ENCODE results near the gene TBC1D22B. TPM values are rescaled to one million over a fixed set of nuclear protein-coding genes. Genes with fewer than 3 reads are reported as not detected.

The TBC1D22B gene
- total RNA-seq, 1 donor from 2014 or later: 3.7 TPM

DNA sequence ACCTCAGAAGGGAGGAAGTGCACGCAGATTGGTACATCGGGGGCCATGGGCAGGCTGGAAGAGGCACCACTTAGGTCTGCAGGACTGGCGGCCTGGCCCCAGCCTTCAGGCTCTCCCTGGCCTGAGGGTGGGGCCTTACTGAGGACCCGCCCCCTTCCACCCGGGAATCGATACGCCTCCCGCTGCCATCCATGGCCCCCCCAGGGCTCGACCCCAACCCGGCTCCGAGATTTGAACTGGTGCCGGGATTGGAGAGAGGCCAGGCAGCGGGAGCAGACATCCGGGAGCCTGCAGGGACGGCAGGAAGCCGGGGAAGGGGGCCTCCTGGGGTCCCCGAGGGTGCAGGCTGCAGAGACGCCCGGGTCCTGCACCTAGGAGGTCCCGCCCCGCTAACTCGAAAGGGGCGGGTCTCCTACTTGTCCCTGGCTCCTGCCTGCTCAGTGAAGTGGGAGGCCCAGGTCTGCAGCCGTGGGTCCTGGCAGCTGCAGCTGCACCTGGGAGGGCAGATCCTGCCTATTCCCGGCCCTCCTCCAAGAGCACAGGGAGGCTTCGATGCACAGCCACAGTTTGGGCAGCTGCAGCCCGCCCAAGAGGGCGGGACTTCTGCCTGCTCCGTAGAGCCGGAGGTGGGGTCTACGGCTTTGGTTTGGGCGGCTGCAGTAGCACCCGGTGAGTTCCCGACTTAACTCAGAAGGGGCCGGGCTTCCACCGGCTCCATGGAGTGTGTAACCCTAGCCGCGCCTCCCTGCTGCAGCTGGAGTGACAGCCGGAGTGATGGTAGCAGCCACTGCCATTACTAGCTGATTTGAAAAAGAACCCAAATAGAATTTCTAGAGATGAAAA, 35.2 kb upstream of the TBC1D22B start:
- Histone ChIP-seq H3K4me1 (ENCODE audit: control insufficient read depth in 3 of 3, insufficient read depth in 3 of 3, low read length in 3 of 3) (peaks cover 0 to 10% (median 4%) of the 10 kb centered on the region in 3 donors), H3K36me3 (ENCODE audit: control insufficient read depth in 3 of 3, insufficient read depth in 3 of 3, low read length in 3 of 3) (no peaks in the 10 kb centered on the region), H3K4me3 (ENCODE audit: low read length in 3 of 3) (peak overlapping the region; percentile 68 to 81 (median 75)), H3K9me3 (ENCODE audit: control insufficient read depth in 3 of 3, low read length in 3 of 3) (no peaks in the 10 kb centered on the region), H3K9ac (ENCODE audit: low read depth in 1 of 3, low read length in 3 of 3) (peak overlapping the region; percentile 40 to 69 (median 58)), H3K27ac (ENCODE audit: low read depth, low read length) (no peak overlapping the region), H3K27me3 (ENCODE audit: control insufficient read depth in 3 of 3, insufficient read depth in 3 of 3, low read length in 3 of 3) (no peaks in the 10 kb centered on the region)

DNA sequence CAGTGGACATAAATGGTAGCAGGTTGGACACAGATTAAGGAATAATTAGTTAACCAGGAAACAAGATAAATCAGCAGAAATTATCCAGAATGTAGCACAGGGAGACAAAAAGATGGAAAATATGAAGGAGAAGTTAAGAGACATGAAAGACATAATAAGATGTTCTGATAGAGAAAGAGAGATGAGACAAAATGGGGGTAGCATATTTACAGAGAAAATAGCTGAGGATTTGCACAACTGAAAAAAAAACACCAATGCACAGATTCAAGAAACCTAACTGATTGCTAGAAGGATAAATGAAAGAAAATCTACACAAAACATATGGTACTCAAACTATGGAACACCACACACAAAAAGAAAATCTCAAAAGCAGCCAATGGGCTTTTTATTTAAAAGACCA, 34.6 kb upstream of the TBC1D22B start:
- H3K27ac ChIP-seq (ENCODE audit: low read depth, low read length): no peak overlapping the region
- peak overlapping the region in 2 of 3 donors; percentile 75 to 81 for H3K4me3 ChIP-seq (ENCODE audit: low read length in 3 of 3)
- H3K9me3 ChIP-seq (ENCODE audit: control insufficient read depth in 3 of 3, low read length in 3 of 3): no peaks in the 10 kb centered on the region
- H3K9ac ChIP-seq (ENCODE audit: low read depth in 1 of 3, low read length in 3 of 3): peak overlapping the region in 2 of 3 donors; percentile 58 to 69
- no peaks in the 10 kb centered on the region for H3K36me3 ChIP-seq (ENCODE audit: control insufficient read depth in 3 of 3, insufficient read depth in 3 of 3, low read length in 3 of 3)
- H3K27me3 ChIP-seq (ENCODE audit: control insufficient read depth in 3 of 3, insufficient read depth in 3 of 3, low read length in 3 of 3): no peaks in the 10 kb centered on the region
- H3K4me1 ChIP-seq (ENCODE audit: control insufficient read depth in 3 of 3, insufficient read depth in 3 of 3, low read length in 3 of 3): peaks cover 0 to 10% (median 4%) of the 10 kb centered on the region in 3 donors

DNA sequence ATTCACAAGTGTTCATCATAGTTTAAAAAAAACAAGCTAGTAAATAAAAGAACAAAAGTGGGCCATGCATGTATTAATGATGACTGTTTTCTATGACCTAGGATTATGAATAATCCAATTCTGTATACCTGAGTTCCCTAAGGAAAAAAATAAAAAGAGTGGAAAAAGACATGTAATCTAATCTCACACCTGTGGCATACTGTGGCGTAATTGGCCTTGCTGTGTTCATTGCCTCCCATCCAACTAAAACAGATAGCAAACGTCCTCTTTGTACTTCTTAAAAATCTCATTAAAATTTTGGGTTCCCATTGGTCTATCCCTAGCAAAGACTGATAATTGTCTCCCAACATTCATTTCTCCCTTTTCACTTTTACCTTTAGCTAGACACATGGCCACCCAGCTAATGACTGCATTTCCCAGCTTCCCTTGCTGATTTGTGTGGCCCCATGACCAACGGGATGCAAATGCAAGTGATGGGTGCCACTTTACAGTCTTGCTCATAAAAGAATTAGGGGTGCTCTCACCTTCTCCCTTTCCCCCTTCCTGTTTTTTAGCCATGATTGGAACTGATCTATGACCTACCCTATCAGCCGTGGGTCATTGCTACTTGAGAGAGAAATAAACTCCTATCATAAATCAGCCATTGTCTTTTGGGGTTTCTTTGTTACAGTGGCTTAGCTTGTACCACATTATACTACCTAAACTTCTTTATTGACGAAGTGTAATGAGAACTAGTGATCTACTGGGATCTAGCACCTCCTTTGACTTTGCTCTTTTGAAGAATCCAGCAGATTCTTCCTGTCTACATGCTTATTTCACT, 32.0 kb upstream of the TBC1D22B start:
- no peak overlapping the region for H3K27ac ChIP-seq (ENCODE audit: low read depth, low read length)

DNA sequence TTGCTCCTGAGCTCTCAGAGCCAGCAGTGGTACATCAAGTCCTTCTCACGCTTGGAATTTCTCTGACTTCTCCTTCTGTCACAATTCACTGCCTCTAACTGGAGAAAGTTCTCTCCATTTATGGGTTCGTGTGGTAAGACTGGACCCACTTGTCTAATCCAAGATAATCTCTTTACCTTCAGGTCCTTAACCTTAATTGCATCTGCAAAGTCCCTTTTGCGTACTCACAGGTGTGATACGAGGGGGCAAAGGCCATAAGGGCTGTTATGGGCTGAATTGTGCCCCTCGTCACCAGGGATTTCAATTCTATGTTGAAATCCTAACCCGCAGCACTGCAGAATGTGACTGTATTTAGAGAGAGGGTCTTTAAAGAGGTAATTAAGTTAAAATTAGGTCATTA, 27.5 kb upstream of the TBC1D22B start:
- Histone ChIP-seq H3K27me3 (ENCODE audit: control insufficient read depth in 3 of 3, insufficient read depth in 3 of 3, low read length in 3 of 3) (no peaks in the 10 kb centered on the region), H3K4me3 (ENCODE audit: low read length in 3 of 3) (no peak overlapping the region), H3K36me3 (ENCODE audit: control insufficient read depth in 3 of 3, insufficient read depth in 3 of 3, low read length in 3 of 3) (no peaks in the 10 kb centered on the region), H3K27ac (ENCODE audit: low read depth, low read length) (no peak overlapping the region), H3K9ac (ENCODE audit: low read depth in 1 of 3, low read length in 3 of 3) (no peak overlapping the region), H3K4me1 (ENCODE audit: control insufficient read depth in 3 of 3, insufficient read depth in 3 of 3, low read length in 3 of 3) (no peaks in the 10 kb centered on the region), H3K9me3 (ENCODE audit: control insufficient read depth in 3 of 3, low read length in 3 of 3) (no peaks in the 10 kb centered on the region)

More for the DNA sequence above, 32.0 kb upstream of the TBC1D22B start:
- H3K27me3 ChIP-seq (ENCODE audit: control insufficient read depth in 3 of 3, insufficient read depth in 3 of 3, low read length in 3 of 3): no peaks in the 10 kb centered on the region
- H3K4me3 ChIP-seq (ENCODE audit: low read length in 3 of 3): no peak overlapping the region
- no peaks in the 10 kb centered on the region for H3K36me3 ChIP-seq (ENCODE audit: control insufficient read depth in 3 of 3, insufficient read depth in 3 of 3, low read length in 3 of 3)
- H3K9me3 ChIP-seq (ENCODE audit: control insufficient read depth in 3 of 3, low read length in 3 of 3): no peaks in the 10 kb centered on the region
- H3K4me1 ChIP-seq (ENCODE audit: control insufficient read depth in 3 of 3, insufficient read depth in 3 of 3, low read length in 3 of 3): peaks cover 0 to 10% (median 4%) of the 10 kb centered on the region in 3 donors
- H3K9ac ChIP-seq (ENCODE audit: low read depth in 1 of 3, low read length in 3 of 3): no peak overlapping the region

DNA sequence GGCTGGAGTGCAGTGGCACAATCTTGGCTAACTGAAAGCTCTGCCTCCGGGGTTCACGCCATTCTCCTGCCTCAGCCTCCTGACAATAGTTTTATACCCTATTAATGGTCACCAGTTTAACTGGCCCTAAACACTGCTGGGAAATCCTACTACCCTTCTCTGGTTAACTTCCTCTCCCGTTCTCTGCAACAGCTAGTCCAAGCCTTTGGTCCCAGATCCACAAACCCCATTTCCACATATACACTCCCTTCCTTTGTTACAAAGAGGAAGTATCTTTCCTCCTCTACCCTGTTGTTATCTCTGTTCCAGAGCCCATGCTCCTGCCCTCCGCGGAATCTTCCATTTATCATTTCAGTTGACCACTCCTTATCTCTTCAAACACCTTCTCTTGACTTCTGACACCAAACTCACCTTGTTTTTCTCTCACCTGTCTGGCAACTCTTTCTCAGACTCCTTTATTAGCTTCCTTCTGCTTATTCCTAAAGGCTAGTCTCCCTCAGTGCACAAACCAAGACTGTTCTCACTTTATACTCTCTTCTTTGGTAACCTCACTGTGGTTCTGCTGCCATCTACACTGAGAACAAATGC, 25.0 kb upstream of the TBC1D22B start:
- no peaks in the 10 kb centered on the region for H3K27me3 ChIP-seq (ENCODE audit: control insufficient read depth in 3 of 3, insufficient read depth in 3 of 3, low read length in 3 of 3)
- H3K4me1 ChIP-seq (ENCODE audit: control insufficient read depth in 3 of 3, insufficient read depth in 3 of 3, low read length in 3 of 3): no peaks in the 10 kb centered on the region
- no peaks in the 10 kb centered on the region for H3K9me3 ChIP-seq (ENCODE audit: control insufficient read depth in 3 of 3, low read length in 3 of 3)
- no peak overlapping the region for H3K27ac ChIP-seq (ENCODE audit: low read depth, low read length)
- H3K4me3 ChIP-seq (ENCODE audit: low read length in 3 of 3): no peak overlapping the region
- H3K9ac ChIP-seq (ENCODE audit: low read depth in 1 of 3, low read length in 3 of 3): no peak overlapping the region
- no peaks in the 10 kb centered on the region for H3K36me3 ChIP-seq (ENCODE audit: control insufficient read depth in 3 of 3, insufficient read depth in 3 of 3, low read length in 3 of 3)

DNA sequence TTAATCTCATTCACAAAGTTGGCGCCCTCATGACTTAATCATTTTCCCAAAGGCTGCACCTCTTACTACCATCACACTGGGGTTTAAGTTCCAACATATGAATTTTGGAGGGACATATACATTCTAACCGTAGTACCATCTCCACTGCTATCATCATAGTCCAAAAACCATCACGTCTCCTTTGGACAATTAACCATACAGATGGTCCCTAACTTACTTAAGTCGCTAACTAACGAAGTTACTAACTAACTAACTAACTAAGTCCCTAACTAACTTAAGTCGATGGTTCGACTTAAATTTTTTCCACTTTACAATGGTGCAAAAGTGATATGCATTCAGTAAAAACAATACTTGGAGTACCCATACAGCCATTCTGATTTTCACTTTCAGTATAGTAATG, 24.0 kb upstream of the TBC1D22B start:
- no peaks in the 10 kb centered on the region for H3K9me3 ChIP-seq (ENCODE audit: control insufficient read depth in 3 of 3, low read length in 3 of 3)
- H3K36me3 ChIP-seq (ENCODE audit: control insufficient read depth in 3 of 3, insufficient read depth in 3 of 3, low read length in 3 of 3): no peaks in the 10 kb centered on the region
- H3K27ac ChIP-seq (ENCODE audit: low read depth, low read length): no peak overlapping the region

DNA sequence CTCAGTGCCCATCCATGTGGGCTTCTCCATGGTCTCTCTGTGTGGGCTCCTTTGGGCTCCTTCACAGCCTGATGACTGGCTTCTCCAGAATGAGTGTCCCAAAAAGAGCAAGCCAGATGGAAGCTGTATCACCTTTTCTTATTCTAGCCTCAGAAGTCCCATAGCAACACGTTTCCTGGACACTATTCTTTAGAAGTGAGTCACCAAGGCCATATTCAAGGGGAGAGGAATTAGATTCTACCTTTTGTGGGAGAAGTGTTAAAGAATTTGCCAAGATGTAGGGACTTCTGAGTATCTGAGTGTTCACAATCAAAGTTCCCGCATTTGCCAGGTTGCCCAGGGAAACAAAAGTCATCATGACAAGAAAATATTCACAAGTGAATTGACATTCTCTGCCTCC, 20.7 kb upstream of the TBC1D22B start:
- peaks cover 0 to 12% (median 4%) of the 10 kb centered on the region in 3 donors for H3K4me1 ChIP-seq (ENCODE audit: control insufficient read depth in 3 of 3, insufficient read depth in 3 of 3, low read length in 3 of 3)
- H3K27me3 ChIP-seq (ENCODE audit: control insufficient read depth in 3 of 3, insufficient read depth in 3 of 3, low read length in 3 of 3): no peaks in the 10 kb centered on the region
- H3K36me3 ChIP-seq (ENCODE audit: control insufficient read depth in 3 of 3, insufficient read depth in 3 of 3, low read length in 3 of 3): no peaks in the 10 kb centered on the region
- no peak overlapping the region for H3K4me3 ChIP-seq (ENCODE audit: low read length in 3 of 3)
- H3K9me3 ChIP-seq (ENCODE audit: control insufficient read depth in 3 of 3, low read length in 3 of 3): no peaks in the 10 kb centered on the region
- H3K9ac ChIP-seq (ENCODE audit: low read depth in 1 of 3, low read length in 3 of 3): no peak overlapping the region
- no peak overlapping the region for H3K27ac ChIP-seq (ENCODE audit: low read depth, low read length)

More for the DNA sequence above, 24.0 kb upstream of the TBC1D22B start:
- H3K9ac ChIP-seq (ENCODE audit: low read depth in 1 of 3, low read length in 3 of 3): no peak overlapping the region
- H3K27me3 ChIP-seq (ENCODE audit: control insufficient read depth in 3 of 3, insufficient read depth in 3 of 3, low read length in 3 of 3): no peaks in the 10 kb centered on the region
- no peaks in the 10 kb centered on the region for H3K4me1 ChIP-seq (ENCODE audit: control insufficient read depth in 3 of 3, insufficient read depth in 3 of 3, low read length in 3 of 3)
- no peak overlapping the region for H3K4me3 ChIP-seq (ENCODE audit: low read length in 3 of 3)

DNA sequence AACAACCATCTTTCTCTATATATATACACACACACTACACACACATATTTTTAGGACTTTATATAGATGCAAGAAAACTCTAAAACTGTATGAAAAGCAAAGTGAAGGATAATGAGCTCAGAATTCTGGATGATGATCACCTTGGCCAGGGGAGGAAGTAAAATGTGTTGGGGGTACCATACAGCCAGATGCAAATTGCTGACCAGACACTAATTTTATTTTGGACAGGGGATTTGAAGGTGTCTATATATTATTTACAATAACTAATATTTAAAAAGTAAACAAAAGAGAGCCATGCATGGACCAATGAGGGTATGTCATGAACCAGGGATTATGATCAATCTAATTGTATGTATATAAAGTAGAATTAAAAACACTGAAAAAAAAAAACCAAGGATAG, 19.8 kb upstream of the TBC1D22B start:
- peaks cover 3 to 19% (median 12%) of the 10 kb centered on the region in 3 donors for H3K4me1 ChIP-seq (ENCODE audit: control insufficient read depth in 3 of 3, insufficient read depth in 3 of 3, low read length in 3 of 3)
- H3K27me3 ChIP-seq (ENCODE audit: control insufficient read depth in 3 of 3, insufficient read depth in 3 of 3, low read length in 3 of 3): no peaks in the 10 kb centered on the region
- no peak overlapping the region for H3K4me3 ChIP-seq (ENCODE audit: low read length in 3 of 3)
- no peak overlapping the region for H3K27ac ChIP-seq (ENCODE audit: low read depth, low read length)
- H3K9ac ChIP-seq (ENCODE audit: low read depth in 1 of 3, low read length in 3 of 3): no peak overlapping the region
- H3K36me3 ChIP-seq (ENCODE audit: control insufficient read depth in 3 of 3, insufficient read depth in 3 of 3, low read length in 3 of 3): no peaks in the 10 kb centered on the region
- H3K9me3 ChIP-seq (ENCODE audit: control insufficient read depth in 3 of 3, low read length in 3 of 3): no peaks in the 10 kb centered on the region

DNA sequence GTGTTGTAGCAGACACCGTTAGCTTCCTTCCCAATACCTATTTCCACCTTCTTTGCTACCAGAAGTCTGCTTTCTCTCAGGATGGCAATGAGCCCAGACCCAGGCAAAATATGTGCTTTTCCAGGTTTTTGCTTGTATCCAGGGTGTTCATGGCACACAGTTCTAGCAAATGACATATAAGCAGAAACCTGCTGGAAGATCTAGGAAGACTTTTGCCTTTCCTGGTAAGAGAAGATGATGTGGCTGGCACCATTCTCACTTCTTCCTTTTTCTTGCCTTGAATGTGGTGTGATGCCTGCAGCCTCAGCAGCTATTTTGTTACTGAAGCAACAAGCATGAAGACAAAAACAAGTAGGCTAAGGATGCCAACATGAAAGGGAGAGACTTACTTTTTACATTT, 19.2 kb upstream of the TBC1D22B start:
- Histone ChIP-seq H3K9ac (ENCODE audit: low read depth in 1 of 3, low read length in 3 of 3) (no peak overlapping the region), H3K4me3 (ENCODE audit: low read length in 3 of 3) (no peak overlapping the region), H3K27me3 (ENCODE audit: control insufficient read depth in 3 of 3, insufficient read depth in 3 of 3, low read length in 3 of 3) (no peaks in the 10 kb centered on the region), H3K4me1 (ENCODE audit: control insufficient read depth in 3 of 3, insufficient read depth in 3 of 3, low read length in 3 of 3) (peaks cover 4 to 25% (median 15%) of the 10 kb centered on the region in 3 donors), H3K27ac (ENCODE audit: low read depth, low read length) (no peak overlapping the region), H3K9me3 (ENCODE audit: control insufficient read depth in 3 of 3, low read length in 3 of 3) (no peaks in the 10 kb centered on the region), H3K36me3 (ENCODE audit: control insufficient read depth in 3 of 3, insufficient read depth in 3 of 3, low read length in 3 of 3) (no peaks in the 10 kb centered on the region)

All from skeletal muscle tissue (tissue), 4 donors.